GM12864 (cell line): ENCODE results near the gene PAK1.

Source experiments
- DNase-seq: peaks from one replicate; pipeline ENCODE4 v3.0.0-alpha.2; 2011; ENCODE audit warnings: low read depth
- H3K4me3 ChIP-seq: 2 replicates; pipeline ENCODE4 v1.5.1; 2011; ENCODE audit warnings: mild to moderate bottlenecking, low read depth, low read length, control low read depth
- CTCF ChIP-seq: IDR thresholded peaks from 2 replicates; pipeline ENCODE4 v1.5.1; 2011; ENCODE audit warnings: low read depth, mild to moderate bottlenecking, moderate library complexity, low read length, control low read depth, inconsistent platforms; ENCODE audit errors: missing control alignments

The PAK1 gene

GRCh38 chr11:77278595-77279506 lies 195.0 kb downstream of the PAK1 start:
- TF ChIP-seq CTCF: no peak
- H3K4me3 ChIP-seq: no peak overlapping the region
- no peak for DNase-seq

- DNase-seq: no peak
- H3K4me3 ChIP-seq: no peak overlapping the region
- no peak for TF ChIP-seq CTCF
Measured at GRCh38 chr11:77276271-77276670, 197.6 kb downstream of the PAK1 start.
